ENCODE results near the gene MAPK10.

GRCh38 chr4:85968945-85969819, 390.7 kb downstream of the MAPK10 start:
- peak; percentile 66 to 77 for TF ChIP-seq CTCF (conservative IDR thresholded peaks at IDR 0.05; ENCODE audit: low read depth in 2 of 2)
- no peak for TF ChIP-seq POLR2AphosphoS5 (IDR thresholded peaks at IDR 0.05; ENCODE audit: low read depth)
- TF ChIP-seq EZH2phosphoT487 (IDR thresholded peaks at IDR 0.05; ENCODE audit: unreplicated experiment) = no peak
- no peak for TF ChIP-seq NANOG (IDR thresholded peaks at IDR 0.05; ENCODE audit: borderline replicate concordance)
- TF ChIP-seq CREB1 (CRISPR knock-in tag; IDR thresholded peaks at IDR 0.05; ENCODE audit: low read depth) = no peak
- TF ChIP-seq REST (IDR thresholded peaks at IDR 0.05; ENCODE audit: unreplicated experiment) = no peak
- no peak for TF ChIP-seq EZH2 (IDR thresholded peaks at IDR 0.05; ENCODE audit: low read depth, unreplicated experiment)
- TF ChIP-seq ZNF114 (CRISPR knock-in tag; IDR thresholded peaks at IDR 0.05) = no peak
- no peak for TF ChIP-seq ZNF331 (CRISPR knock-in tag; IDR thresholded peaks at IDR 0.05; ENCODE audit: low read depth)
- no peak for TF ChIP-seq JUNB (IDR thresholded peaks at IDR 0.05; ENCODE audit: unreplicated experiment)

All from GM23338 (cell line).